NCI-H1436 treated with DMSO at 0.1 percent for 48 hours (cell line): ENCODE results near the gene NXPH4.

Source experiments
- DNase-seq: peaks from one replicate; lab custom pipeline; 2025; lab: John Stamatoyannopoulos, UW

The NXPH4 gene

GRCh38 chr12:57216014-57216911 lies at the start of gene NXPH4:
Gene NXPH4, plus strand, starts transcription at chr12:57216794. Its CDS starts 176 bp downstream, at chr12:57216970.
- DNase-seq = no peak

- no peak for DNase-seq
Measured at GRCh38 chr12:57166971-57167371, 49.6 kb upstream of the NXPH4 start.

GRCh38 chr12:57168058-57168457 lies 48.5 kb upstream of the NXPH4 start:
- DNase-seq = no peak

- DNase-seq = no peak
Measured at GRCh38 chr12:57169046-57169795, 47.4 kb upstream of the NXPH4 start.

GRCh38 chr12:57169969-57170368 lies 46.6 kb upstream of the NXPH4 start:
- no peak for DNase-seq

- DNase-seq = no peak
Measured at GRCh38 chr12:57170408-57170807, 46.2 kb upstream of the NXPH4 start.

- no peak for DNase-seq
Measured at GRCh38 chr12:57170927-57171326, 45.7 kb upstream of the NXPH4 start.

GRCh38 chr12:57171668-57172067 lies 44.9 kb upstream of the NXPH4 start:
- no peak for DNase-seq

- DNase-seq = no peak
Measured at GRCh38 chr12:57173089-57173488, 43.5 kb upstream of the NXPH4 start.

- DNase-seq = no peak
Measured at GRCh38 chr12:57173683-57174082, 42.9 kb upstream of the NXPH4 start.

- peak; percentile 64 for DNase-seq
Measured at GRCh38 chr12:57175428-57176138, 41.0 kb upstream of the NXPH4 start.

GRCh38 chr12:57176139-57176477 lies 40.5 kb upstream of the NXPH4 start:
- no peak for DNase-seq

GRCh38 chr12:57176846-57177245 lies 39.7 kb upstream of the NXPH4 start:
- DNase-seq = no peak

GRCh38 chr12:57177354-57177753 lies 39.2 kb upstream of the NXPH4 start:
- no peak for DNase-seq

GRCh38 chr12:57178213-57178612 lies 38.4 kb upstream of the NXPH4 start:
- no peak for DNase-seq

- DNase-seq = no peak
Measured at GRCh38 chr12:57179331-57180086, 37.1 kb upstream of the NXPH4 start.

- no peak for DNase-seq
Measured at GRCh38 chr12:57180321-57180989, 36.1 kb upstream of the NXPH4 start.

GRCh38 chr12:57181072-57181471 lies 35.5 kb upstream of the NXPH4 start:
- no peak for DNase-seq

GRCh38 chr12:57181561-57182155 lies 34.9 kb upstream of the NXPH4 start:
- no peak for DNase-seq

GRCh38 chr12:57182918-57183575 lies 33.5 kb upstream of the NXPH4 start:
- peak; percentile 1 for DNase-seq
